A549 treated with Mapracorat at 1 μM for 4 hours (cell line): Measurements from ENCODE around the gene LYPD6. TPM values are rescaled to one million over a fixed set of nuclear protein-coding genes. Genes with fewer than 3 reads are reported as not detected.

Experiments used
- total RNA-seq: library from RNA; stranded (reverse); fragments of 200-300 nt; extraction: Qiagen RNA extraction; gene quantifications from 5 replicates; pipeline ENCODE4 v1.2.3, GENCODE V29; 2022

Gene LYPD6
- total RNA-seq, result 0.05 to 0.11 TPM (median 0.08 TPM) in 5 replicates

GRCh38 chr2:149330127-149331022 lies at the start of gene LYPD6:
Gene LYPD6 (plus strand): TSS chr2:149330587. CDS start chr2:149437709, 107,122 bp downstream.

